Heart left ventricle (tissue), 13 donors: ENCODE results near the gene TRMT44.

Source experiments
- POLR2A ChIP-seq, 2 donors: fragments of 450-650 bp; IDR thresholded peaks; one replicate each; pipeline ENCODE4 v1.6.1; 2017; ENCODE audit warnings: antibody characterized with exemption in 2 of 2, mild to moderate bottlenecking in 2 of 2, moderate library complexity in 2 of 2
- TF ChIP-seq, protein P1 (sequence below), 12 donors: fragments of 200-600 bp; sonication (generic) in 4 of 12; IDR thresholded peaks; one replicate each; pipeline versions ENCODE4 v1.5.0 to v1.8.0; 2018 to 2022; ENCODE audit warnings: antibody characterized with exemption in 12 of 12, mild to moderate bottlenecking in 5 of 12
- donor health status: ischemic (EF 13 %, LVEDD 7.1; RV severe dilation, severe dysfunction).
- donor health status: DM: no; HTN: yes; CAD: no.
- donor health status: DM: no; HTN: no; CAD: no.
- donor health status: ischemic (EF 25% LVEDD 6.9; RV normal size, moderate dysfunction).
- donor health status: ischemic (EF 25% LVEDD 5.7; RV mildly dilated, moderate dysfunction).
- donor health status: ischemic (EF 35%, LVEDD 5.7; RV mildly dilated, moderate dysfunction).
- donor health status: nonischemic (EF 11% LVEDD 7.7; RV severe dilation, severe dysfunction).
- donor health status: DM: yes; HTN: yes; CAD: no.
- donor health status: PGD.
- donor health status: ischemic (EF 29% LVEDD 5.4; RV normal size, mild dysfunction).
- donor health status: nonischemic (EF 23%, LVEDD 6.1; RV moderate dilation, normal function).

DNA sequence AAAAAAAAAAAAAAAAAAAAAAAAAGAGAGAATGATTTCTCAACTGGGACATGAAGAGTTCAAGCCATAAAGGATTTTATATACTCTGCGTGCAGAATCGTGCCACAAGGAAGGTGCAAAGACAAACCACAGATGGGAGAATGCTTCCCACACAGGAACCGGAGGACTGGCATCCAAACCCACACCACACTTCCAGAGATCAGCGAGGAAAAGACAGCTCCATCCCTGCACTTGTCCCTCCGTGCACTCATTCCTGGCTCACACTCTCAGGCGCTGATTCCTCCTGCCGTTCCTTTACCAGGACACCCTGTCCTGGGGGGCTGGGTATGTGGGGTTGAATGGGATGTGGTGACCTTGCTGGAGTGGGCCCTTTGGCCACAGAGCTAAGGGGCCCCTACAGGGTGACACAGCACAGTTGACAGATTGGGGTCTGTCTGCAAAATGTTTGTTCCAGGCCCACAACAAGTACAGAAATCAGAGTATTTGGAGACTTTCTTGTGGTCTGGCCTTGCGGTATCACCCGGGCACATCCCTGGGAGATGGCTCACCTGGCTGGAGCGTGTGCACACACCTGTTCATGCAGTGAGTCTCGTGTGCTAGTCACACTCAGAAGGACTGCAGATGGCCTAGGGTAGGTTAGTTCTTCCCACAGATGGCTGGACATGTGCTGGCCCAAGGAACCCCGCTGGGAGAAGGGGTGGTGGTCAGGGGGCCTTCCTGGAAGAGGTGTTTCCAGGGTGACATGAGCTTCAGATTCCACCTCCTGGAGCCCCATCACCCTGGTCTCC is 84.2 kb downstream of the TRMT44 start:
- TF ChIP-seq, protein P1, sequence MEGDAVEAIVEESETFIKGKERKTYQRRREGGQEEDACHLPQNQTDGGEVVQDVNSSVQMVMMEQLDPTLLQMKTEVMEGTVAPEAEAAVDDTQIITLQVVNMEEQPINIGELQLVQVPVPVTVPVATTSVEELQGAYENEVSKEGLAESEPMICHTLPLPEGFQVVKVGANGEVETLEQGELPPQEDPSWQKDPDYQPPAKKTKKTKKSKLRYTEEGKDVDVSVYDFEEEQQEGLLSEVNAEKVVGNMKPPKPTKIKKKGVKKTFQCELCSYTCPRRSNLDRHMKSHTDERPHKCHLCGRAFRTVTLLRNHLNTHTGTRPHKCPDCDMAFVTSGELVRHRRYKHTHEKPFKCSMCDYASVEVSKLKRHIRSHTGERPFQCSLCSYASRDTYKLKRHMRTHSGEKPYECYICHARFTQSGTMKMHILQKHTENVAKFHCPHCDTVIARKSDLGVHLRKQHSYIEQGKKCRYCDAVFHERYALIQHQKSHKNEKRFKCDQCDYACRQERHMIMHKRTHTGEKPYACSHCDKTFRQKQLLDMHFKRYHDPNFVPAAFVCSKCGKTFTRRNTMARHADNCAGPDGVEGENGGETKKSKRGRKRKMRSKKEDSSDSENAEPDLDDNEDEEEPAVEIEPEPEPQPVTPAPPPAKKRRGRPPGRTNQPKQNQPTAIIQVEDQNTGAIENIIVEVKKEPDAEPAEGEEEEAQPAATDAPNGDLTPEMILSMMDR (IDR thresholded peaks at IDR 0.05), result no peak
- no peak for TF ChIP-seq POLR2A (IDR thresholded peaks at IDR 0.05)
